ENCODE data around the gene SBNO2. TPM values are rescaled to one million over a fixed set of nuclear protein-coding genes. Genes with fewer than 3 reads are reported as not detected.

SBNO2 gene
- total RNA-seq, 1 donor from 2014 or later: 48.8 TPM

DNA sequence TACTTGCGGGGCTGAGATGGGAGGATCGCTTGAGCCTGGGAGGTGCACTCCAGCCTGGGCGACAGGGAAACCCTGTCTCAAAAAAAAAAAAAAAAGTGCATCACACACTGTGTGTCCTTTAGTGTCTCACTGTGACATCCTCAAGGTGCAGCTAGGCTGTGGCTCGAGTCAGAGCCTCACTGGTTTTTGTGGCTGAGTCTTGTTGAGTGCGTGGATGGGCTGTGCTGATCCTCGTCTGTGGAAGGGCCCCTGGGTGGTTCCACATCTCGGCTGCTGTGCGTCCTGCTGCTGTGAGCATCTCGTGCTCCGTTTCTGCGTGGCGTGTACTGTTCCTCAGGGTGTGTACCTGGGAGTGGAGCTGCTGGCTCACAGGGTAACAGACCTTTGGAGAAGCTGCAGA, 42.7 kb upstream of the SBNO2 start:
- TF ChIP-seq, protein P1, sequence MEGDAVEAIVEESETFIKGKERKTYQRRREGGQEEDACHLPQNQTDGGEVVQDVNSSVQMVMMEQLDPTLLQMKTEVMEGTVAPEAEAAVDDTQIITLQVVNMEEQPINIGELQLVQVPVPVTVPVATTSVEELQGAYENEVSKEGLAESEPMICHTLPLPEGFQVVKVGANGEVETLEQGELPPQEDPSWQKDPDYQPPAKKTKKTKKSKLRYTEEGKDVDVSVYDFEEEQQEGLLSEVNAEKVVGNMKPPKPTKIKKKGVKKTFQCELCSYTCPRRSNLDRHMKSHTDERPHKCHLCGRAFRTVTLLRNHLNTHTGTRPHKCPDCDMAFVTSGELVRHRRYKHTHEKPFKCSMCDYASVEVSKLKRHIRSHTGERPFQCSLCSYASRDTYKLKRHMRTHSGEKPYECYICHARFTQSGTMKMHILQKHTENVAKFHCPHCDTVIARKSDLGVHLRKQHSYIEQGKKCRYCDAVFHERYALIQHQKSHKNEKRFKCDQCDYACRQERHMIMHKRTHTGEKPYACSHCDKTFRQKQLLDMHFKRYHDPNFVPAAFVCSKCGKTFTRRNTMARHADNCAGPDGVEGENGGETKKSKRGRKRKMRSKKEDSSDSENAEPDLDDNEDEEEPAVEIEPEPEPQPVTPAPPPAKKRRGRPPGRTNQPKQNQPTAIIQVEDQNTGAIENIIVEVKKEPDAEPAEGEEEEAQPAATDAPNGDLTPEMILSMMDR (IDR thresholded peaks at IDR 0.05; ENCODE audit: insufficient read depth, low read length, poor library complexity, severe bottlenecking): no peak
- H3K4me3 ChIP-seq (ENCODE audit: low read depth, low read length): no peak overlapping the region
- no peak for DNase-seq (ENCODE audit: low read depth)
- no peaks in the 10 kb centered on the region for H3K27me3 ChIP-seq (ENCODE audit: control insufficient read depth, insufficient read depth, low read length)
- no peaks in the 10 kb centered on the region for H3K36me3 ChIP-seq (ENCODE audit: control insufficient read depth, insufficient read depth, low read length)

DNA sequence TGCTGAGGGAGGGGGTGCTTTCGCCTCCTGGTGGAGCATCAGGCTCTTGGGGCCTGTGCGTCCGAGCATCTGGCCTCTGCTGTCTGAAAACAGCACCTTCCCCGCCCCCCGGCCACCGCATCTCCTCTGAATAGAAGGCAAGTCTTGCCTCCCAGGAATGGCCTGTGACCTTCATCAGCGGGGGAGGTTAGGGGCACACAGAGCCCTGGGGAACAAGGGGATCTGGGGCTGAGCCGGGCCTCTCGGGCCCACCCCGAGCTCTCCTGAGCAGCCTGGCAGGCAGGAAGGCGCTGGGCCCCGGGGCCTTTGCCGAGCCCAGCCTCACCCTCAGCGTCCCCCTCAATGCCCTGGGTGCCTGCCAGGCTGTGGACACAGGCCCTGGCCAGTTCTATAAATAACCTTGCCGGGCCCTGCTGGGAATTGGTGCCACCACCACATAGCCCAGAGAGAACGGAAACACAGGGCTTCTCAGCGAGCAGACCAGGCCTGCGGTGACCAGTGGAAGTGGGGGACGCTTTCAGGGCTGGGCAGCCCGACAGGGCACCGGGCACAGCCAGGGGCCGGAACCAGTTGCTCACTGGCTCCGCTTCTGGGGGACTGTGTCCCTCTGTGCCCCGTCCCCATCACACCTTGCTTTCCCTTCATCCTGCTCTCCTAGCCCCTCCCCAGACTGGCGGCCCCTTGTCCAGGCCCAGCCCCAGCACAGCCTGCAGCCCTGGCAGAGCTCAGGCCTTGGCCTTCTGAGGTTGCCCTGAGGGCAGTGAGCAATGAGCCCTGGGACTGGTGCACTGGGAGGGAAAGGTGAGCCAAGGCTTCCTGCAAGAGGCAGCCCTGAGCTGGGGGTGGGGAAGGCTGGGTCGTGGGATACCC, 41.0 kb upstream of the SBNO2 start:
- no peaks in the 10 kb centered on the region for H3K36me3 ChIP-seq (ENCODE audit: control insufficient read depth, insufficient read depth, low read length)
- DNase-seq (ENCODE audit: low read depth): no peak
- TF ChIP-seq, protein P1 (IDR thresholded peaks at IDR 0.05; ENCODE audit: insufficient read depth, low read length, poor library complexity, severe bottlenecking): no peak

DNA sequence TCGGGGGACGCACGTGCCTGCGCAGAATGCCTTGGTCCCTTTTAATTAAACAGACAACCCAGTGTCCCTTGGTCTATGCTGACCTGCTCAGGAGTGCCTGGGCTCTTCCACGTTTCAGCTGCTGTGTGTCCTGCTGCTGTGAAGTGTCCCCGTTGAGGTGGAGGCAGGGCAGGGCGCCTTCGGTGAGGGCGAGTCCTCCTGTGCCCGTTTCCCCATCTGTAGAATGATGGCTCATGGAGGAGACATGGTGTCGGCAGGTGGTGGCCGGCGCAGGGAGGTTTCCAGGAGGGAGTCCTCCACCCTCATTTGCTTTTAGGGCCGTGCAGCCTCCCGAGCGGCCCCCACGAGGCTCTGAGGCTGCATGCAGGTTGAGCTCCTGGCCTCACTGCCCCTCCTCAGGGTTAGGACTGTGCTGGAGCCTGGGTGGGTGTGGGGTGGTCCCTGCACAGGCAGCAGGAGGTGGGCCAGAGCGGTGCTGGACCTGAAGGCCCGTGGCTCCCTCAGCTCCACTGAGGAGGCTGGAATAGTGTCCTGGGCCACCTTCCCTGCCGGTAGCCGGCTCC, 40.3 kb upstream of the SBNO2 start:
- Histone ChIP-seq H3K4me3 (ENCODE audit: low read depth, low read length) (no peak overlapping the region), H3K36me3 (ENCODE audit: control insufficient read depth, insufficient read depth, low read length) (no peaks in the 10 kb centered on the region), H3K27me3 (ENCODE audit: control insufficient read depth, insufficient read depth, low read length) (no peaks in the 10 kb centered on the region)
- DNase-seq (ENCODE audit: low read depth): no peak
- TF ChIP-seq, protein P1 (IDR thresholded peaks at IDR 0.05; ENCODE audit: insufficient read depth, low read length, poor library complexity, severe bottlenecking): no peak

More for the DNA sequence above, 41.0 kb upstream of the SBNO2 start:
- Histone ChIP-seq H3K4me3 (ENCODE audit: low read depth, low read length) (no peak overlapping the region), H3K27me3 (ENCODE audit: control insufficient read depth, insufficient read depth, low read length) (no peaks in the 10 kb centered on the region)

DNA sequence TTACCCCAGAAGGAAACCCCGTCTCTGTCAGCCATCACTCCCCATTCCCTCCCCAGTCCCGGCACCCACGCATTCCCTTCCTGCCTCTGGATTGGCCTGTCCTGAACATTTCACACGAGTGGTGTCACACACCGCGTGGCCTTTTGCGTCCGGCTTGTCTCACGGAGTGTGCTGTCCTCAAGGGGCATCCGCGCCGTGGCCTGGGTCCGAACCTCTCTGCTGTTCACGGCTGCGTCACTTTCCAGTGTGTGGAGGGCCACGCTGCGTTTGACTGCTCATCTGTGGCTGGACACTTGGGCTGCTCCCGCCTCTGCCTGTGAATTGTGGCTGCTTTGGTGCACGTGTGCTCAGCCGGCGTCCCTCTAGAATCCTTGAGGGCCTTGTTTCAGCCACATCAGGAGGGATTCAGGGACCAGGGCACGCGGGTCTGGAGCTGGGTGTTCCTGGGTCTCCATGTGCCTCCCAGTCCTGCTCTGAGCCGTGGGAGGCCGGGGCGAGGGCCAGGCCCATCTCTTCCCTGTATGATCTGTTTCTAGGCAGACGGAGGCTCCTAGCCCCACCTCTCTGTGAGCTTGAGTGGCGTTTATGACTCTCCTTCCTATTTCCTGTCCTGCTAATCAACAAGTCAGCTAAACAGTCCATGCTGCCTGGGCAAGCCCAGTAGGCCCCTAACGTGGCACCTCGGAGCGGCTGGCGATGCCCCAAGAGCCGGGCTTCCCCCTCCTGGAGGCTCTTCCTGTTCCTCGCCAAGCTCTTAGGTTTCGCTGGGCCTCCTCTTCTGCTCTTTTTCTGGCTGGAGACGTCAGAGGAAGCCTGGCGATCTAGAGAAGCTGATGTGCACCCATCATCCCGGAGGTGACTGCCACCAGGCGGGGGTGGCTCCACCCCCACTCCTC, 39.6 kb upstream of the SBNO2 start:
- Histone ChIP-seq H3K27me3 (ENCODE audit: control insufficient read depth, insufficient read depth, low read length) (no peaks in the 10 kb centered on the region), H3K4me3 (ENCODE audit: low read depth, low read length) (no peak overlapping the region), H3K36me3 (ENCODE audit: control insufficient read depth, insufficient read depth, low read length) (no peaks in the 10 kb centered on the region)
- TF ChIP-seq, protein P1 (IDR thresholded peaks at IDR 0.05; ENCODE audit: insufficient read depth, low read length, poor library complexity, severe bottlenecking): no peak
- DNase-seq (ENCODE audit: low read depth): no peak

DNA sequence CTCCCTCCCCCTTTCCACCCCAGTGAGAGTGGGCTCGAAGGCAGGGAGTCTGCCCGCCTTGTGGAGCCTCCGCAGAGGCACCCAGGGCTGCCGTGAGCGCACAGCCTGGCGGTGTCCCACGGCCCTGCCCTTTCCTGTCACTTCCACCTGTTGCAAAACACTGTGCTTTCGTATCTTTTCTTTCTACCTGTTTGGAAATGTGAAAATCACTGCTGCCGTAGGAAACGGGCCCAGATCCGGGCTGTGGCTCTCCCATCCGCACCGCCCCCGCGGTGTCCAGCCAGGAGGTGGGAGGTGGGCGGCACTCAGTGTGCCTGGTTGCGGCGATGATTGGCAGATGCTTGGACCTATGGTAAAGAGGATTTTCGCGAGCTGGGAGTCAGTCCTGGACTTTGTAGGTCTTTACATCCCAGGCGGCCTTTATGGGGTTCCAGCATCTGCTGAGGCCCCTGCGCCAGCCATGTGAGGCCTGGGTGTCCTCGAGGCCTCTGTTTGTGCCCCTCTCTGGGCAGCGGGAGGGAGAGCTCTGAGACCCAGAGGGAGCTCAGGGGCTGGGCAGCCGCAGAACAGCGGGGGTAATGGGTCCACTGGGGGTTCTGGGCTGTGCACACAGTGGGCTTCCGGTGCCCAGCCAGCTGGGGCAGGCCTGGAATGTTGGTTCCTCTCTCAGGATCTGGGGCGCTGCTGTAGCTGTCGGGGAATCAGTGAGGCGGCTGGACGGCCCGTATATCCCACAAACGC, 37.6 kb upstream of the SBNO2 start:
- DNase-seq (ENCODE audit: low read depth): no peak
- TF ChIP-seq, protein P1 (IDR thresholded peaks at IDR 0.05; ENCODE audit: insufficient read depth, low read length, poor library complexity, severe bottlenecking): no peak
- Histone ChIP-seq H3K4me3 (ENCODE audit: low read depth, low read length) (no peak overlapping the region), H3K27me3 (ENCODE audit: control insufficient read depth, insufficient read depth, low read length) (no peaks in the 10 kb centered on the region), H3K36me3 (ENCODE audit: control insufficient read depth, insufficient read depth, low read length) (no peaks in the 10 kb centered on the region)

All from kidney epithelial cell (primary cell).